Measurements from ENCODE around the gene SPACA6.
"Not testable (repeated sequence)": the region's sequence is repeated elsewhere in the genome, so short reads cannot be mapped to it uniquely, and the experiment has no call there.

SPACA6 gene

DNA sequence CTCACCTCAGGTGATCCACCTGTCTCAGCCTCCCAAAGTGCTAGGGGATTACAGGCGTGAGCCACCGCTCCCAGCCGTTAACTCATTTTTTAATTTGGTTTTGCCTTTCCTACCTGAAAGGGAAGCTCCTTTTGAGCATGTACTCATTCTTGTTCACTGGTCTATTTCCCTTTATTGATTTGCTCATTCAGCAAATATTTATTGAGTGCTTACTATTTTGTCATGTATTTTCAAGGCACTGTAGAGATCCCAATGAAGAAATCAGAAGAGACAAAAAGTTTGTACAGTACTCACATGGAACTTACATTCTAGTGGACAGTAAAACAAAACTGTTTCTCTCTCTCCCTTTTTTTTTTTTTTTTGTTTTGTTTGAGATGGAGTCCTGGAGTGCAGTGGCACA lies 13.8 kb downstream of the SPACA6 start:
- no peak for DNase-seq

DNA sequence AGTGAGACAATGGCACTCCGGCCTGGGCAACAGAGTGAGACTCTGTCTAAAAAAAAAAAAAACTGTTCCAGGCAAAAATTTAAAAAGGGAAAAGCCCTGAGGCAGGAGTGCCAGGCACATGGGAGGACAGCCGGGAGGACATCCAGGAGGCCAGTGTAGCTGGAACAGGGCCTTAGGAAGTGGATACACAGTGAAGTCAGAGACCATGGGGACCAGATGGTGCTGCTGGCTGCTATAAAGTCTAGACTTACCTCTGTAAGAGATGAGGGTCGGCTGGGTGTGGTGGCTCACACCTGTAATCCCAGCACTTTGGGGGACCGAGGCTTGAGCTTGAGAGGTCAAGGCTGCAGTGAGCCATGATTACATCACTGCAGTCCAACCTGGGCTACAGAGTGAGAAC lies 15.7 kb downstream of the SPACA6 start:
- no peak for DNase-seq

DNA sequence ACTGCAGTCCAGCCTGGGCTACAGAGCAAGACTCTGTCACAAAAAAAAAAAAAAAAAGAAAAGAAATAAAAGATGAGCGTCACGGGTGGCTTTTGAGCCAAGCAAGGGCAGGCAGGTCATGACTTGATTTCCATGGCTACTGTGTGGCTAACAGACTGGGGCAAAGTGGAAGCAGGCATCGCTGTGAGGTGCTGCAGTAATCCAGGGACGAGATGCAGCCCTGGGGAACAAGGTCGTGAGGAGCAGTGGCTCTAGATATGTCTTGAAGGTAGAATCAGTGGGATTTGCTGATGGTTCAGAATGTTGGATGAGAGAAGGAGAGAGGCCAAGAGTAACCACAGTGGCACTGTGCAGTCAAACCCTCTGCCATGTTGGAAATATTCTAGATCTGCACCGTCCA lies 16.4 kb downstream of the SPACA6 start:
- no peak for DNase-seq

GRCh38 chr19:51710163-51710562 lies 17.0 kb downstream of the SPACA6 start:
- no peak for DNase-seq

GRCh38 chr19:51711702-51712101 lies 18.6 kb downstream of the SPACA6 start:
- no peak for DNase-seq

- DNase-seq: peak; percentile 67
Observed at GRCh38 chr19:51712461-51713081, 19.4 kb downstream of the SPACA6 start.

GRCh38 chr19:51713319-51714285 lies 20.5 kb downstream of the SPACA6 start:
- no peak for DNase-seq

DNA sequence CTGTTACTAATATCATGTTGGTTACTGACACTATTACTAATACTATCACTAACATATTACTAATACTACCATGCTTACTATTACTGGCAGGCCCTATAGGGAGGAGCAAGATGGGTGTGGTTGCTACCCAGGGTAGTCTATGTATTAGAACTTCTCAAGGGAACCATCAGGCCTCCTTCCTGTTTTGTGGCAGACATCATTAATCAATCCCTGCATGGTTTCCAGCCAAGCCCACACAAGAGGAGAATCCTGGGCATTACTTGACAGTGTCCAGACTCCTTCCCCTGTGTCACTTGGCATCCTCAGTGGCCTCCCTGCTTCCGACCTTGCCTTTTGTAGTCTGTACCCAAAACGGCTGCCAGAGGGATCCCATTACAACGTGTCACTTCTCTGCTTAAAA lies 21.7 kb downstream of the SPACA6 start:
- DNase-seq: peak; percentile 25

DNA sequence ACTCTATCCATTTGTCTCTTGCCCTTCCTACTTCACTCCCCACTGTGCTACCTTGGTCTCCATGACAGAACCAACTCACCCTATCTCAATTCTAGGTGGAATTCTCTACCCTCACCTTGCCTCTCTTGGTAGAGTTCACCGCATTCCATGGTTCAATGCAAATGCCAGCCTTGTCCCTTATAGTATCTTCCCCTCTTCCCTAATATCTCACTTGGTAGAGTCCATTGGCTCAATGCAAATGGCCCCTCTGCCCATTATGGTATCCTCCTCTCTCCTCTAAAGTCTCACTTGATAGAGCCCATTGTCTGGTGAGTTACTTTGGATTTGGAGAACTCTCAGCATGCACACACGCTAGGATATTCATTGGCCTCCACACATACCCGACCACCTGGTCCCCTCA lies 22.7 kb downstream of the SPACA6 start:
- DNase-seq: no peak

DNA sequence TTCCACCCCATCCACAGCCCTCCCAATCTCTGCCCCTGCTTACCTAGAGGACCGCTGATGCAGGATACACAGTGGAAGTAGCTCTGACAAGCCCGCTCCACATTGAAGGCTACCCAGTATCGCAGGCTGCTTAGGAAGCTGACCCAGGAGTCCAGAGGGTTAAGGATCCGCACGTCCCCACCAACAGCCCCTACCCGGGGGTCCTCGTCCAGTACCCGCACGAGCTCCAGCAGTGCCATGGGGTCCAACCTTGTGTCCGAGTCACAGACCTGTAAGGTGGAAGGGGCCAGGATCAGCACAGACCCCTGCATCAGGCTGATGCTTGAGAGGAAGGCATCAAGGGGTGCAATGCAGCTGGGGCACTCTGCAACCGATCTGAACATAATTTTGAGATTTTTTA lies 23.8 kb downstream of the SPACA6 start:
- DNase-seq: no peak

- DNase-seq: no peak
Observed at GRCh38 chr19:51719251-51719988, 26.3 kb downstream of the SPACA6 start.

GRCh38 chr19:51721905-51722304 lies 28.8 kb downstream of the SPACA6 start:
- no peak for DNase-seq

GRCh38 chr19:51722492-51722891 lies 29.4 kb downstream of the SPACA6 start:
- no peak for DNase-seq

DNA sequence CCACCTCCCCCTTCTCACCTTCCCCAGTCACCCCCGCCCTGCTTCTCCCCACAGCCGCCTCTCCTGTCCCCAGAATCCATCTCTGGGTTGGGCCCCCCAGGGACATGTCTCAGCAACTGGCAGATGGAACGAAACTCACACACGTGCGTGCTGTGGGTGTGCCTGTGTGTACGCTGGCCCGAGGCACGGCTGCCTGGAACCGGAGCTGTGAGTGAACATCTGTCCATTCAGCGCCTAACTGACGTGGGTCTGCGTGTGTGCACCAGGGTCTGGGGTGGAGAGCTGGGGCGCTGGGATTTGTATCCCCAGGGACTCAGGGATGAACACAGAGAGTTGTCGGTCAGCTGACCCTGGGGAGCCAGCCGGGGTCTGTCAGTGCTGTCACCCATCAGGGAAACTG lies 31.4 kb downstream of the SPACA6 start:
- no peak for DNase-seq

DNA sequence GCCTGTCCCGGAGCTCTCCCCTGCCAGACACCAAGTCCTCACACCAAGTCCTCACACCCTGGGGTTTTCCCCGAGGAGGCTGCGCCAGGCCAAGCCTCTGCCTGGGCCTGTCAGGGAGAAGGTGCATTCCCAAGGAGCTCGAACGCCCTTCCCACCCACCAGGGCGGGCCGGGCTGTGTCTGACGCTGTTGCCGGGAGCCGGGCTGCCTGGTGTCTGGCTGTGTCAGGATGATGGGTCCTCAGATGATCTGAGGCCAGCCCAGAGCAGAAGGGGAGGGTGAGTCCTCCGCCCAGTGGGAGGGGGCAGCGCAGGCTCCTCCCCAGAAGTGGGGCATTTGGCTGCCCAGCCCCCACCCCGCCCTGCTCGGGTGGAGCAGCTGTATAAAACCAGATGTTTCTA lies 32.9 kb downstream of the SPACA6 start:
- DNase-seq: no peak

GRCh38 chr19:51727349-51727880 lies 34.3 kb downstream of the SPACA6 start:
- no peak for DNase-seq

GRCh38 chr19:51729781-51730180 lies 36.7 kb downstream of the SPACA6 start:
- DNase-seq: no peak

- no peak for DNase-seq
Observed at GRCh38 chr19:51733742-51734522, 40.8 kb downstream of the SPACA6 start.

DNA sequence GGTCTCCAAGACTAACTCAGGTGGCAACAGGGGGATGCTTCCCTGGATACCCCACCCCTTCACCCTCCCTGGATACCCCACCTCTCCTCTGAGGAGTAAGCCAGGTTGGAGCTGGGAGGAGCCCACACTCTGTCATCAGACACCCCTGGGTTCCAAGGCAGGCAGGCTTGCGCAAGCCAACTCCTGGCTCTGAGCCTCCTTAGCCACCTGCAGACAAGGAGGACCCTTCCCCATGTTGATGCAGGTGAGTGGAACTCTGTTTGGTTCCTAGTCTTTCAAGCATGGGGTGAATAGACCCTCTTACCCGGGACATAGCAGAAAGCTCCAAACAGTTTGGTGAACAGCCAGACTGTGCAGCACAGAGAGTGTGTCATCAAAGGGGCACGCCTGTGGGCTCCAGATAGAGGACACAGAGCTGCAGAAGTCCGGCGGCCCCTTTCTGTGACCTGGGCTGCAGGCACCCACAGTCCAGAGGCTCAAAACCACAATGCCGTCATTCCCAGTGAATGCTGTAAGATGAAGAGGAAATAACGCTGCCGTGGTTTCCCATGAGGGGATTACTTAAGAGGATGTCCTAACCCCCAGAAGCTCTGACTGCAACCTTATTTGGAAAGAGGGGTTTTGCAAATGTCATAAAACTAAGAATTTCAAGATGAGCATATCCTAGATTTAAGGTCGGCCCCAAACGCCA lies 42.8 kb downstream of the SPACA6 start:
- DNase-seq: peak; percentile 87

DNA sequence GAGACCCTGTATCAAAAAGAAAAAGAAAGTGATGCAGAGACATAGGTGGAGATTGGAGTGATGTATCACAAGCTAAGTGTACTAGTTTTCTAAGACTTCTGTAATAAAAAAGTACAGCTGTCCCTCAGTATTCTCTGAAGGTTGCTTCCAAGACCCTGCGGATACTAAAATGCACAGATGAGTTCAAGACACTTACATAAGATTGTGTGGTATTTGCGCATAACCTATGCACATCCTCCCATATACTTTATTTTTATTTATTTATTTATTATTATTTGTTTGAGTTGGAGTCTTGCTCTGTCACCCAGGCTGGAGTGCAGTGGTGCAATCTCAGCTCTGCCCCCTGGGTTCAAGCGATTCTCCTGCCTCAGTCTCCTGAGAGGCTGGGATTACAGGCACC lies 44.3 kb downstream of the SPACA6 start:
- DNase-seq: no peak

- no peak for DNase-seq
Observed at GRCh38 chr19:51737924-51738323, 44.8 kb downstream of the SPACA6 start.

GRCh38 chr19:51738523-51738922 lies 45.4 kb downstream of the SPACA6 start:
- not testable (repeated sequence) for DNase-seq
